ENCODE data around the gene SCMH1.

DNA sequence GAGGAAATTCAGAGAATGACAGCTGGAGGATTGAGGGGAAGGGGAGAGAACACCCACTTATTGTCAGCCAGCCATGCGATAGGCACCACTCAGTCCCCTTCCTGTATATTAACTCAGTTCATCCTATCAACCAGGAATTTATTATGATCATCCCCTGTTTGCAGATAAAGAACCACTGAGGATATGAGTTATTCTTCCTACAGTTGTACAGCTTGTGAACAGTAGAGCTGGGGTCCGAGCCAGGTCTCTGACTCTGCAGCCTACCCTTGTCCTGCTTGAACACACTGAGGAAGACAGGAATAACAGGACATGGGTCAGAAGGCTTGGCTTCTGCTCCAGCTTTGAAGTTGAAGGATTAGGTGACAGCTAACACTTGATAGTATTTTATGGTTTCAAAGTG is 42.0 kb upstream of the SCMH1 start:
- no peak for TF ChIP-seq POLR2AphosphoS5 (IDR thresholded peaks at IDR 0.05)
- no peak for TF ChIP-seq POLR2A (IDR thresholded peaks at IDR 0.05)

Data from breast epithelium (tissue), 3 donors.